Measurements from ENCODE around the gene RIC8B.
"Not testable (repeated sequence)": the region's sequence is repeated elsewhere in the genome, so short reads cannot be mapped to it uniquely, and the experiment has no call there.

GRCh38 chr12:106923594-106923993 lies 149.1 kb downstream of the RIC8B start:
- not testable (repeated sequence) for TF ChIP-seq MAZ (IDR thresholded peaks at IDR 0.05; ENCODE audit: borderline replicate concordance, low read depth, low read length); ESRRA (IDR thresholded peaks at IDR 0.05; ENCODE audit: borderline replicate concordance, low read length); POLR2A (IDR thresholded peaks at IDR 0.05; ENCODE audit: low read length); CTCF (IDR thresholded peaks at IDR 0.05); MAFK (IDR thresholded peaks at IDR 0.05; ENCODE audit: partially characterized antibody); HDAC2 (IDR thresholded peaks at IDR 0.05); BHLHE40 (IDR thresholded peaks at IDR 0.05; ENCODE audit: low read depth, low read length)
